GM18867 (cell line): Measurements from ENCODE around the gene ZNF320.
"Not testable (repeated sequence)": the region's sequence is repeated elsewhere in the genome, so short reads cannot be mapped to it uniquely, and the experiment has no call there.

Source experiments
- ATAC-seq: cut with Tn5 transposase; IDR thresholded peaks from one replicate; pipeline ENCODE4 v1.9.1; 2021; ENCODE audit warnings: mild to moderate bottlenecking, moderate library complexity; ENCODE audit not compliant: unreplicated experiment

ZNF320 gene

GRCh38 chr19:52897138-52897935 lies at the start of gene ZNF320:
Gene ZNF320, minus strand, starts transcription at chr19:52897635. Its CDS starts 7,380 bp downstream, at chr19:52890255.
- peak; percentile 60 for ATAC-seq

GRCh38 chr19:52946322-52947310 lies 49.2 kb upstream of the ZNF320 start:
- no peak for ATAC-seq

GRCh38 chr19:52945652-52946321 lies 48.4 kb upstream of the ZNF320 start:
- no peak for ATAC-seq

- not testable (repeated sequence) for ATAC-seq
Measured at GRCh38 chr19:52944703-52945493, 47.5 kb upstream of the ZNF320 start.

GRCh38 chr19:52943884-52944643 lies 46.6 kb upstream of the ZNF320 start:
- no peak for ATAC-seq

- no peak for ATAC-seq
Measured at GRCh38 chr19:52943134-52943883, 45.9 kb upstream of the ZNF320 start.

GRCh38 chr19:52942386-52943133 lies 45.1 kb upstream of the ZNF320 start:
- peak; percentile 97 for ATAC-seq

GRCh38 chr19:52941941-52942385 lies 44.5 kb upstream of the ZNF320 start:
- peak; percentile 19 for ATAC-seq

GRCh38 chr19:52941523-52941922 lies 44.1 kb upstream of the ZNF320 start:
- not testable (repeated sequence) for ATAC-seq

- ATAC-seq, result not testable (repeated sequence)
Measured at GRCh38 chr19:52940905-52941304, 43.5 kb upstream of the ZNF320 start.

GRCh38 chr19:52938761-52939160 lies 41.3 kb upstream of the ZNF320 start:
- ATAC-seq, result no peak

GRCh38 chr19:52936954-52937325 lies 39.5 kb upstream of the ZNF320 start:
- no peak for ATAC-seq

- no peak for ATAC-seq
Measured at GRCh38 chr19:52936151-52936953, 38.9 kb upstream of the ZNF320 start.

GRCh38 chr19:52935434-52935833 lies 38.0 kb upstream of the ZNF320 start:
- ATAC-seq, result no peak

- not testable (repeated sequence) for ATAC-seq
Measured at GRCh38 chr19:52924641-52925040, 27.2 kb upstream of the ZNF320 start.

- peak; percentile 12 for ATAC-seq
Measured at GRCh38 chr19:52923778-52924593, 26.6 kb upstream of the ZNF320 start.
